ENCODE data around the gene LIG4. TPM values are rescaled to one million over a fixed set of nuclear protein-coding genes. Genes with fewer than 3 reads are reported as not detected.
"Not testable (repeated sequence)": the region's sequence is repeated elsewhere in the genome, so short reads cannot be mapped to it uniquely, and the experiment has no call there.

The LIG4 gene
- total RNA-seq, 1 donor from 2014 or later = 7.4 TPM

GRCh38 chr13:108218044-108218974 is 3.0 kb upstream of the LIG4 start, which contains the start of gene ABHD13:
TSS of gene ABHD13 (plus strand) at chr13:108218392. CDS start at chr13:108229219, 10,827 bp downstream.
- no peaks in the 10 kb centered on the region for H3K27me3 ChIP-seq
- TF ChIP-seq POLR2AphosphoS5 (IDR thresholded peaks at IDR 0.05; ENCODE audit: insufficient read depth in 1 of 2, low read depth in 1 of 2) = peak; percentile 85 to 94
- TF ChIP-seq, protein P1, sequence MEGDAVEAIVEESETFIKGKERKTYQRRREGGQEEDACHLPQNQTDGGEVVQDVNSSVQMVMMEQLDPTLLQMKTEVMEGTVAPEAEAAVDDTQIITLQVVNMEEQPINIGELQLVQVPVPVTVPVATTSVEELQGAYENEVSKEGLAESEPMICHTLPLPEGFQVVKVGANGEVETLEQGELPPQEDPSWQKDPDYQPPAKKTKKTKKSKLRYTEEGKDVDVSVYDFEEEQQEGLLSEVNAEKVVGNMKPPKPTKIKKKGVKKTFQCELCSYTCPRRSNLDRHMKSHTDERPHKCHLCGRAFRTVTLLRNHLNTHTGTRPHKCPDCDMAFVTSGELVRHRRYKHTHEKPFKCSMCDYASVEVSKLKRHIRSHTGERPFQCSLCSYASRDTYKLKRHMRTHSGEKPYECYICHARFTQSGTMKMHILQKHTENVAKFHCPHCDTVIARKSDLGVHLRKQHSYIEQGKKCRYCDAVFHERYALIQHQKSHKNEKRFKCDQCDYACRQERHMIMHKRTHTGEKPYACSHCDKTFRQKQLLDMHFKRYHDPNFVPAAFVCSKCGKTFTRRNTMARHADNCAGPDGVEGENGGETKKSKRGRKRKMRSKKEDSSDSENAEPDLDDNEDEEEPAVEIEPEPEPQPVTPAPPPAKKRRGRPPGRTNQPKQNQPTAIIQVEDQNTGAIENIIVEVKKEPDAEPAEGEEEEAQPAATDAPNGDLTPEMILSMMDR (IDR thresholded peaks at IDR 0.05) = no peak
- peak in 1 of 2 donors; percentile 58 for TF ChIP-seq POLR2A (IDR thresholded peaks at IDR 0.05)
- DNase-seq (ENCODE audit: extremely low spot score in 2 of 2) = no peak
- peaks cover 53% of the 10 kb centered on the region for H3K4me1 ChIP-seq
- no peaks in the 10 kb centered on the region for H3K9me3 ChIP-seq
- intact Hi-C loops (cut with DNase I) = no loop called here
- H3K27ac ChIP-seq = peak within 1 kb of the TSS; percentile 88
- H3K4me3 ChIP-seq = peak within 1 kb of the TSS; percentile 87 to 88
- no peaks in the 10 kb centered on the region for H3K36me3 ChIP-seq

GRCh38 chr13:108217307-108218043 is 2.1 kb upstream of the LIG4 start:
- H3K36me3 ChIP-seq; H3K9me3 ChIP-seq; intact Hi-C loops (cut with DNase I); DNase-seq (ENCODE audit: extremely low spot score in 2 of 2); H3K27me3 ChIP-seq: not testable (repeated sequence)
- Histone ChIP-seq H3K4me3 (peak overlapping the region; percentile 87 to 88), H3K4me1 (peaks cover 53% of the 10 kb centered on the region), H3K27ac (peak overlapping the region; percentile 88)

- Histone ChIP-seq H3K27ac (no peak overlapping the region), H3K4me3 (peak overlapping the region; percentile 43 to 46), H3K27me3 (no peaks in the 10 kb centered on the region), H3K4me1 (peaks cover 37% of the 10 kb centered on the region), H3K36me3 (peaks cover 0 to 7% of the 10 kb centered on the region in 2 donors), H3K9me3 (no peaks in the 10 kb centered on the region)
- no peak for DNase-seq (ENCODE audit: extremely low spot score in 2 of 2)
- TF ChIP-seq POLR2AphosphoS5 (IDR thresholded peaks at IDR 0.05; ENCODE audit: insufficient read depth in 1 of 2, low read depth in 1 of 2) (no peak), POLR2A (IDR thresholded peaks at IDR 0.05) (no peak)
- TF ChIP-seq, protein P1 (IDR thresholded peaks at IDR 0.05) = no peak
- intact Hi-C loops (cut with DNase I) = no loop called here
Measured at GRCh38 chr13:108214441-108215271, 680 bp downstream of the LIG4 start.

DNA sequence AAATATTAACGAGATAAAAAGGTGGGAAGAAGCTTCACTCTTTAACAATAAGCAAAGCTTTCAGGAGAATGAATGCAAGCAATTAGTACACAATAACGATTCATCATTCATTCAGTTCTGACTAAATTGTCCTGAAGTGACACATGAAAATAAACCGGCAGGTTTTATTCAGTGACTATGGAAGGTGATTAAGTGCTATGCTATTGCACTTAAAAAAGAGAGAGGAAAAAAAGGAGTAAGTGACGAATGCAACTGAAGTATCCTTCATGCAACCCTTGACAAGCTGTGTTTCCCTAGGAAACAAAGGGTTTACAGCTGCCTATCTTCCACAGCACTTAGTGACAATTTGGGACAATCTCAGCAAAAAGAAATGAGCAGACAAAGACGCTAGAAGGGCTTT is 1.4 kb downstream of the LIG4 start:
- intact Hi-C loops (cut with DNase I) = no loop called here
- H3K36me3 ChIP-seq = peaks cover 0 to 7% of the 10 kb centered on the region in 2 donors
- no peak overlapping the region for H3K4me3 ChIP-seq
- TF ChIP-seq POLR2AphosphoS5 (IDR thresholded peaks at IDR 0.05; ENCODE audit: insufficient read depth in 1 of 2, low read depth in 1 of 2) (no peak), POLR2A (IDR thresholded peaks at IDR 0.05) (no peak)
- TF ChIP-seq, protein P1 (IDR thresholded peaks at IDR 0.05) = no peak
- H3K9me3 ChIP-seq = no peaks in the 10 kb centered on the region
- no peaks in the 10 kb centered on the region for H3K27me3 ChIP-seq
- DNase-seq (ENCODE audit: extremely low spot score in 2 of 2) = no peak
- peaks cover 30% of the 10 kb centered on the region for H3K4me1 ChIP-seq
- H3K27ac ChIP-seq = no peak overlapping the region

GRCh38 chr13:108212886-108213285 is 2.5 kb downstream of the LIG4 start:
- Histone ChIP-seq H3K9me3 (no peaks in the 10 kb centered on the region), H3K4me1 (peaks cover 30% of the 10 kb centered on the region), H3K4me3 (no peak overlapping the region), H3K36me3 (peaks cover 0 to 7% of the 10 kb centered on the region in 2 donors), H3K27ac (no peak overlapping the region), H3K27me3 (no peaks in the 10 kb centered on the region)
- intact Hi-C loops (cut with DNase I) = no loop called here
- TF ChIP-seq POLR2AphosphoS5 (IDR thresholded peaks at IDR 0.05; ENCODE audit: insufficient read depth in 1 of 2, low read depth in 1 of 2) (no peak), POLR2A (IDR thresholded peaks at IDR 0.05) (no peak)
- TF ChIP-seq, protein P1 (IDR thresholded peaks at IDR 0.05) = no peak
- DNase-seq (ENCODE audit: extremely low spot score in 2 of 2) = no peak

All from vagina (tissue), 2 donors.